Natural killer cell treated with Interleukin-12 subunit alpha and Interleukin-12 subunit beta and Interleukin-15 and Interleukin-18, amount 100 ng/mL, for 72 hours (primary cell): ENCODE results near the gene TEKT5. TPM values are rescaled to one million over a fixed set of nuclear protein-coding genes. Genes with fewer than 3 reads are reported as not detected.
"Not testable (repeated sequence)": the region's sequence is repeated elsewhere in the genome, so short reads cannot be mapped to it uniquely, and the experiment has no call there.

Experiments used
- ATAC-seq, 2 donors: fragments of 150-1000 bp; cut with Tn5 transposase in 1 of 2; sonication (Bioruptor Pico), chemical (Tn5 transposase) in 1 of 2; 2 replicates each; pipeline ENCODE4 v1.10.0; 2021
- DNase-seq: peaks from one replicate; pipeline ENCODE4 v3.0.0; 2022; ENCODE audit warnings: low spot score
- H3K27ac Mint-ChIP-seq, 2 donors: 1 replicate in 1 of 2; 2 replicates in 1 of 2; pipeline ENCODE4 v1.8.0; 2022; ENCODE audit warnings: mixed read lengths in 2 of 2, mild to moderate bottlenecking in 1 of 2, moderate library complexity in 1 of 2
- H3K27me3 Mint-ChIP-seq, 2 donors: 1 replicate in 1 of 2; 2 replicates in 1 of 2; pipeline ENCODE4 v1.8.0; 2022; ENCODE audit warnings: mixed read lengths in 2 of 2
- H3K36me3 Mint-ChIP-seq: one replicate; pipeline ENCODE4 v1.8.0; 2022; ENCODE audit warnings: mixed read lengths
- H3K4me1 Mint-ChIP-seq, 2 donors: 1 replicate in 1 of 2; 2 replicates in 1 of 2; pipeline ENCODE4 v1.8.0; 2022; ENCODE audit warnings: low read depth in 2 of 2, mixed read lengths in 2 of 2, mild to moderate bottlenecking in 1 of 2
- H3K4me3 Mint-ChIP-seq: one replicate; pipeline ENCODE4 v1.8.0; 2022; ENCODE audit warnings: mixed read lengths
- H3K9me3 Mint-ChIP-seq: 2 replicates; pipeline ENCODE4 v1.8.0; 2022; ENCODE audit warnings: mixed read lengths
- total RNA-seq, 2 donors: library from RNA; stranded (reverse); gene quantifications; one replicate each; pipeline ENCODE4 v1.2.3, GENCODE V29; 2022

TEKT5 gene
- total RNA-seq, 2 donors from 2014 or later: 0.28 TPM; not detected in 1

- Mint-ChIP-seq H3K4me3 (no peak overlapping the region), H3K4me1 (no peaks in the 10 kb centered on the region), H3K27ac (no peak overlapping the region), H3K36me3 (no peaks in the 10 kb centered on the region), H3K27me3 (peaks cover 8 to 23% of the 10 kb centered on the region in 2 donors), H3K9me3 (no peaks in the 10 kb centered on the region)
- no peak for DNase-seq
- no peak for ATAC-seq
These were observed 70.2 kb downstream of the TEKT5 start for GRCh38 chr16:10624527-10624926.

DNA sequence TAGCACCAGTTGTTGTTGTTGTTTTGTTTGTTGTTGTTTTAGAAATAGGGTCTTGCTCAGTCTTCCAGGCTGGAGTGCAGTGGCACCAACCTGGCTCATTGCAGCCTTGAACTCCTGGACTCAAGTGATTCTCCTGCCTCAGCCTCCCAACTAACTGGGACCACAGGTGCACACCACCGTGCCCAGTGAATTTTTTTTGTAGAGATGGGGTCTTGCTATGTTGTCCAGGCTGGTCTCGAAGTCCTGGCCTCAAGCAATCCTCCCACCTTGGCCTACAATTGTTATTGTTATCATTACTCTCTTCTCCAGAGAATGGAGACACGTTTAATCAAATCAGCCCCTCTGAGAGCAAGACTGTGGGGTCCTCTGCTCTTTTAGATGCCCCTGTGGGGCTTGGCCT, 71.7 kb downstream of the TEKT5 start:
- ATAC-seq: no peak
- DNase-seq: no peak
- no peak overlapping the region for H3K27ac Mint-ChIP-seq

GRCh38 chr16:10622036-10622921, 72.5 kb downstream of the TEKT5 start:
- no peak overlapping the region for H3K4me3 Mint-ChIP-seq
- ATAC-seq (no peak), DNase-seq (no peak)
- peaks cover 14 to 33% of the 10 kb centered on the region in 2 donors for H3K27me3 Mint-ChIP-seq
- H3K27ac Mint-ChIP-seq: no peak overlapping the region
- no peaks in the 10 kb centered on the region for H3K36me3 Mint-ChIP-seq
- H3K9me3 Mint-ChIP-seq: no peaks in the 10 kb centered on the region
- H3K4me1 Mint-ChIP-seq: no peaks in the 10 kb centered on the region

More for the DNA sequence above, 71.7 kb downstream of the TEKT5 start:
- Mint-ChIP-seq H3K4me1 (no peaks in the 10 kb centered on the region), H3K36me3 (no peaks in the 10 kb centered on the region), H3K9me3 (no peaks in the 10 kb centered on the region), H3K27me3 (peaks cover 12 to 28% of the 10 kb centered on the region in 2 donors), H3K4me3 (no peak overlapping the region)

GRCh38 chr16:10621216-10621949, 73.3 kb downstream of the TEKT5 start:
- not testable (repeated sequence) for DNase-seq, H3K36me3 Mint-ChIP-seq, H3K27ac Mint-ChIP-seq, H3K4me1 Mint-ChIP-seq, H3K4me3 Mint-ChIP-seq, H3K9me3 Mint-ChIP-seq, ATAC-seq
- H3K27me3 Mint-ChIP-seq: peaks cover 14 to 28% of the 10 kb centered on the region in 2 donors

DNA sequence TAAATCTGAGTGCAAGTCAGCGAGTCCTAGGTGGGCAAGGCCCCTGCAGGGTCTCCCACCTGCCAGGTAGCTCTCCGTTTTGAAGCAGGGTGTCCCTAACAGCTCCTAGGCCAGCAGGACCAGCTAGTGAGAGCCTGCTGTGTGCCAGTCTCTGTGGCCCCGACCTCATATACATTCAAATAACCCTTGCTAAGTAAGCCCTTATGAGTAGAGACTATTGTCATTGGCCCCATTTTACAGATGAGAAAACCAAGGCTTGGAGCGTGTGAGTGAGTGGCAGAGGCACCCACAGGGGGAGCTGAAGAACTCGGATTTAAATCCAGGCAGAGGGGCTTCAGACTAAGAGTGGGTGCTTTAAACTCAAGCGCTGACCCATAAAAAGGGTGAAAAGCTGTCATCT, 74.6 kb downstream of the TEKT5 start:
- H3K27me3 Mint-ChIP-seq: peaks cover 16 to 28% of the 10 kb centered on the region in 2 donors
- no peak for ATAC-seq
- H3K36me3 Mint-ChIP-seq: no peaks in the 10 kb centered on the region
- no peak for DNase-seq
- H3K4me3 Mint-ChIP-seq: no peak overlapping the region
- H3K4me1 Mint-ChIP-seq: no peaks in the 10 kb centered on the region
- H3K27ac Mint-ChIP-seq: no peak overlapping the region
- H3K9me3 Mint-ChIP-seq: no peaks in the 10 kb centered on the region

DNA sequence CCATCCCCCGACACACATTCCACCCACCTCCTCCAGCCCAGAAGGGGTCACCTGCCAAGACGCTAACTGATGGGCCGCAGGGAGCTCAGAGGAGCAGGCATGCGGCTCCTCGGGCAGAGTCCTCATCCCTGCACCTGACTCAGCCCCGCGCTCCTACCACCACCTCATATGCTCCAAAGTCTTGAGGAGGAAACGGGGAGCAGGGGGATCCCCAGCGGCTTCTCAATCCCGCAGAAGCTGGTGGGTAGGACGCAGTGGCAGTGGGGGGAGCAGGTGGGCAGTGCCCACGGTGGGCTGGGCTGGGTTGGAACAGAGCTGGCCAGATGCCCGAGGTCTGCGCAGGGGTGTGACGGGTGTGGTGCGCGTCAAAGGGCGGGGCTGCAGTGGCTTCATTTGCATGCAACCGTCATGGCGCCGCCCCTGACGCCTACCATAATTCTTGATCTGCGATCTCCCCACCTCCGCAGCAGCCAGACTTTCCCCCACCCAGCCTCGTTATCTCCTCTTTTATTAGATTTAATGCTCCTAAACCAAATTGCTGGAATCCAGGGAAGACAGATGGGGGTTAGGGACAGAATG, 75.4 kb downstream of the TEKT5 start:
- Mint-ChIP-seq H3K4me1 (no peaks in the 10 kb centered on the region), H3K27me3 (peaks cover 16 to 21% of the 10 kb centered on the region in 2 donors), H3K36me3 (no peaks in the 10 kb centered on the region), H3K9me3 (no peaks in the 10 kb centered on the region), H3K27ac (no peak overlapping the region), H3K4me3 (no peak overlapping the region)
- ATAC-seq: no peak
- no peak for DNase-seq

DNA sequence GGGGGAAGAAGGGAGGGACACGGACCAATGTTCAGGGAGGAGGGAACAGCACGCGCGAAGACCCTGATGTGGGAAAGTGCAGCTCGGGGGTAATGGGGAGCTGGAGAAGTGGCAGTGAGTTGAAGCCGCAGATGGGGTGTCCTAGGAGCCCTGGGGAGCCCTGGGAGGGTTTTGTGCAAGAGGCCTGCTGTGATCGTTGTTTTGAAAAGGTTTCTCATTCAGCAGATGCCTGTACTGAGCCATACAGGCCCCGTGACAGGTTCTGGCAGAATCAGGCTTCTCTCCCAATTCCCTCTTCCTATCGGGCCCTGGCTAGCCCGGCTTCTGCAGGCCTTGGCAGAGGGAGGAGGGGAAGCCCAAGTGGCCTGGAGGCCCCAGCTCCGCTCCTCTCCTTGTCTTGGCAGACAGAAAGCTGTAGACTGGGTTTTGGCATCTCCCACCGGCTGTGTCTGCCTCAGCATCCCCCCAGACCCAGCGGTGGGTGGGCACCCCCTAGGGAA, 76.0 kb downstream of the TEKT5 start:
- no peak for ATAC-seq
- H3K4me1 Mint-ChIP-seq: no peaks in the 10 kb centered on the region
- H3K9me3 Mint-ChIP-seq: no peaks in the 10 kb centered on the region
- no peak for DNase-seq
- no peak overlapping the region for H3K4me3 Mint-ChIP-seq
- H3K27me3 Mint-ChIP-seq: peaks cover 16 to 20% of the 10 kb centered on the region in 2 donors
- no peak overlapping the region for H3K27ac Mint-ChIP-seq
- H3K36me3 Mint-ChIP-seq: no peaks in the 10 kb centered on the region

DNA sequence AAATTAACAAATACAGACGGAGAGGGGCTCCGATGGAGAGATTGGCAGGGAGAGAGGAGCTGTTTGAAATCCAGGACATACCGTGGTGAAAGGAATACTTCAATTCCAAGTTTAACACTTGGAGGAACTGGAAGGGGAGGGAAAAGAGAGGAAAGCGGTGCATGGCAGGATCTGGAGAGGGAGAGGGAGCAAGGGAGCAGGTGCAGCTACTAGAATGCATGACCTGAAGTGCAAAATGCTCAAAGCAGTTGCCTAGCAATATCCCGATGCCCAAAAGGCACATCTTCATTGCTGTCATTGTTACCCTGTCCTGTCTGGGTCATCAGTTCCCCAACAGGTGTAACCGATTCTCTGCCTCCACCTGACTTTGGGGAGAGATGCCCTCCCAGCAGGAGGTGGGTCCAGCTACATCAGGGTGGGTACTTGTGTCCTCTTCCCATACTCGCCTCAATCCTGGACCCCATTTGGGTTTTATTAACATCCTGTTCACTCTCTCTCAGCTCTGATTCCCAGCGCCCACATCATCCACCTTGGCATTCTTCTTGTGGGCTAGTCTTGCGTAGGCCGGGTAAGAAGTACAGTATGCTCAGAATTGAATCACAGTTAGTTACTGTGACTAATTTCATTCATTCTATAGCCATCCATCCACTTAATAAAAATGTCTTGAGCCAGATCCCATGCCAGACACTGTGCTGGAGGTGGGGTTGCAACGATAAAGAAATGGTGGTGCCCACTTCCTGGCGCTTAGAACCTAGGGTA, 76.9 kb downstream of the TEKT5 start:
- Mint-ChIP-seq H3K36me3 (no peaks in the 10 kb centered on the region), H3K9me3 (no peaks in the 10 kb centered on the region), H3K27me3 (peaks cover 16 to 20% of the 10 kb centered on the region in 2 donors)

GRCh38 chr16:10616756-10617640, 77.7 kb downstream of the TEKT5 start:
- ATAC-seq (peak in 1 of 2 donors; percentile 10), DNase-seq (no peak)
- H3K4me1 Mint-ChIP-seq: no peaks in the 10 kb centered on the region
- H3K9me3 Mint-ChIP-seq: no peaks in the 10 kb centered on the region
- H3K36me3 Mint-ChIP-seq: no peaks in the 10 kb centered on the region
- no peak overlapping the region for H3K27ac Mint-ChIP-seq
- peaks cover 16 to 20% of the 10 kb centered on the region in 2 donors for H3K27me3 Mint-ChIP-seq
- H3K4me3 Mint-ChIP-seq: no peak overlapping the region

More for the DNA sequence above, 76.9 kb downstream of the TEKT5 start:
- no peak overlapping the region for H3K27ac Mint-ChIP-seq
- H3K4me1 Mint-ChIP-seq: no peaks in the 10 kb centered on the region
- DNase-seq: no peak
- H3K4me3 Mint-ChIP-seq: no peak overlapping the region
- ATAC-seq: no peak

GRCh38 chr16:10616419-10616755, 78.3 kb downstream of the TEKT5 start:
- H3K4me1 Mint-ChIP-seq: no peaks in the 10 kb centered on the region
- no peak overlapping the region for H3K27ac Mint-ChIP-seq
- no peak overlapping the region for H3K4me3 Mint-ChIP-seq
- no peak for ATAC-seq
- H3K9me3 Mint-ChIP-seq: no peaks in the 10 kb centered on the region
- H3K36me3 Mint-ChIP-seq: no peaks in the 10 kb centered on the region
- DNase-seq: no peak
- H3K27me3 Mint-ChIP-seq: peaks cover 18 to 20% of the 10 kb centered on the region in 2 donors

DNA sequence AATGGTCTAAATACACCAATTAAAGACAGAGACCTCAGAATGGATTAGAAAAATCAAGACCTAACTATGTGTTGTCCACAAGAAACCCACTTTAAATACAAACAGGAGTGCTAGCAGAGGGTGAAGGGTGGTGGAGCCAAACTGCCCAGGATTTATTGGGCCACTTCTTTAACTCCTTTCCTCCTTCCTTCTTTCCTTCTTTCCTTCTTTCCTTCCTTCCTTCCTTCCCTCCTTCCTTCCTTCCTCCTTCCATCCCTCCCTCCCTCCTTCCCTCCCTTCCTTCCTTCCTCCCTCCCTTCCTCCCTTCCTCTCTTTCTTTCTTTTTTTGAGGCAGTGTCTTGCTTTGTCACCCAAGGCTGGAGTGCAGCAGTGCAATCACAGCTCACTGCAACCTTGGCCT, 80.0 kb downstream of the TEKT5 start:
- Mint-ChIP-seq H3K4me1 (no peaks in the 10 kb centered on the region), H3K27me3 (peaks cover 11 to 13% of the 10 kb centered on the region in 2 donors), H3K27ac (no peak overlapping the region), H3K4me3 (no peak overlapping the region), H3K9me3 (no peaks in the 10 kb centered on the region), H3K36me3 (no peaks in the 10 kb centered on the region)
- ATAC-seq (no peak), DNase-seq (no peak)

DNA sequence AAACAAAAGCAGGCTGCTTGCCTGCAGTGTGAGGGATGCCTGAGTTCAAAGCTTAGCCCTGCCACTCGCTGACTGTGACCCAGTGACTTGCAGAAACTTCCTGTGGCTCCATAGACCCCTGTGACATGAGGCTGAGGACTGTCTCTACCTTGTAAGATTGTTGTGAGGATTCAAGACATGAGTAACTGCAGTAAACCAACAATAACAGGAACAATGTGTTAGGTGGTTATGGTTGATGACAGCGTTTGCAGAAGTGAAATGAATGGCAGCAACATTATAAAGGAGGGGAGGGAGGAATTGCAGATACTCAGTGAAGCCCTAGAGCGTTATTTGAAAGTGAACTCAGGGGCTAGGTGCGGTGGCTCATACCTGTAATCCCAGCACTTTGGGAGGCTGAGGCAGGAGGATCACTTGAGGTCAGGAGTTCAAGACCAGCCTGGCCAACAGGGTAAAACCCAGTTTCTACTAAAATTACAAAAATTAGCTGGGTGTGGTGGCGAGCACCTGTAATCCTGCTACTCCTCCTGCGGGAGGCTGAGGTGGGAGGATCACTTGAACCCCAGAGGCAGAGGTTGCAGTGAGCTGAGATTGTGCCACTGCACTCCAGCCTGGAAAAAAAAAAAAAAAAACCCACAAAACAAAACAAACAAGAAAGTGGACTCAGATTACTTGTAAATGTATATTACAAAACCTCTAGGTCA, 80.8 kb downstream of the TEKT5 start:
- no peaks in the 10 kb centered on the region for H3K9me3 Mint-ChIP-seq
- no peak for DNase-seq
- H3K36me3 Mint-ChIP-seq: no peaks in the 10 kb centered on the region
- no peak for ATAC-seq
- no peak overlapping the region for H3K4me3 Mint-ChIP-seq
- peaks cover 10 to 12% of the 10 kb centered on the region in 2 donors for H3K27me3 Mint-ChIP-seq
- H3K4me1 Mint-ChIP-seq: no peaks in the 10 kb centered on the region
- no peak overlapping the region for H3K27ac Mint-ChIP-seq
